HEK293T (cell line): Measurements from ENCODE around the gene CDON.

Experiments
- BHLHE40 ChIP-seq: fragments of 450-650 bp; IDR thresholded peaks from 2 replicates; pipeline ENCODE4 v1.6.1; 2016; ENCODE audit warnings: mild to moderate bottlenecking, moderate library complexity, borderline replicate concordance
- CTBP1 ChIP-seq: fragments of 450-650 bp; IDR thresholded peaks from 2 replicates; pipeline ENCODE4 v1.6.1; 2016; ENCODE audit warnings: borderline replicate concordance
- ELF4 ChIP-seq: fragments of 450-650 bp; IDR thresholded peaks from 2 replicates; pipeline ENCODE4 v1.6.1; 2017; ENCODE audit warnings: antibody characterized with exemption
- FOXA1 ChIP-seq: fragments of 450-650 bp; IDR thresholded peaks from 2 replicates; pipeline ENCODE4 v1.6.1; 2016; ENCODE audit warnings: mild to moderate bottlenecking
- FOXK2 ChIP-seq: fragments of 450-650 bp; IDR thresholded peaks from 2 replicates; pipeline ENCODE4 v1.6.1; 2016; ENCODE audit warnings: mild to moderate bottlenecking
- FOXM1 ChIP-seq: fragments of 450-650 bp; IDR thresholded peaks from 2 replicates; pipeline ENCODE4 v1.6.1; 2017; ENCODE audit warnings: mild to moderate bottlenecking, borderline replicate concordance
- HDGF ChIP-seq: fragments of 450-650 bp; IDR thresholded peaks from 2 replicates; pipeline ENCODE4 v1.6.1; 2017; ENCODE audit warnings: antibody characterized with exemption, borderline replicate concordance
- SP1 ChIP-seq: fragments of 450-650 bp; IDR thresholded peaks from 2 replicates; pipeline ENCODE4 v1.6.1; 2017
- TARDBP ChIP-seq: fragments of 450-650 bp; IDR thresholded peaks from 2 replicates; pipeline ENCODE4 v1.6.1; 2016
- TF ChIP-seq, protein P1 (sequence below): fragments of 450-650 bp; IDR thresholded peaks from 2 replicates; pipeline ENCODE4 v1.6.1; 2016

DNA sequence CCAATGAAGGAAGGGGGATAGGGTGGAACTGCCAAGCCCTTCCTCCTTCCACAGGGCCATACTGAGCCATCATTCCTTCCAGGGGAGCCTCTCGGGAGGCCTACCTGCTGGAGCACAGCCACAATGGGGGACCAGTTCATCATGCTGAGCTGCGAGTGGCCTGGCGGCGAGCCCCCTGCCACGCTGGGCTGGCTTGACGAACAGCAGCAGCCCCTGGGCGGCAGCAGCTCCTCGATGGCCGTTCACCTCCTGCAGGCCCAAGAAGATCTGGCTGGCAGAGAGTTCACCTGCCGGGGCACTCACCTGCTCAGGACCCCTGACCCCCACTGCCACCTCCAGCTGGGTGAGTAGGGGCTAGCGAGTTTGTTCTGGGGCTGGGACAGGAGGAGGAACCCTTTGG, 110.9 kb downstream of the CDON start:
- no peak for TF ChIP-seq TARDBP
- no peak for TF ChIP-seq SP1
- no peak for TF ChIP-seq FOXA1
- TF ChIP-seq BHLHE40: no peak
- TF ChIP-seq ELF4: no peak
- TF ChIP-seq, protein P1, sequence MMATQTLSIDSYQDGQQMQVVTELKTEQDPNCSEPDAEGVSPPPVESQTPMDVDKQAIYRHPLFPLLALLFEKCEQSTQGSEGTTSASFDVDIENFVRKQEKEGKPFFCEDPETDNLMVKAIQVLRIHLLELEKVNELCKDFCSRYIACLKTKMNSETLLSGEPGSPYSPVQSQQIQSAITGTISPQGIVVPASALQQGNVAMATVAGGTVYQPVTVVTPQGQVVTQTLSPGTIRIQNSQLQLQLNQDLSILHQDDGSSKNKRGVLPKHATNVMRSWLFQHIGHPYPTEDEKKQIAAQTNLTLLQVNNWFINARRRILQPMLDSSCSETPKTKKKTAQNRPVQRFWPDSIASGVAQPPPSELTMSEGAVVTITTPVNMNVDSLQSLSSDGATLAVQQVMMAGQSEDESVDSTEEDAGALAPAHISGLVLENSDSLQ: no peak
- TF ChIP-seq CTBP1: no peak
- no peak for TF ChIP-seq FOXM1
- no peak for TF ChIP-seq HDGF
- no peak for TF ChIP-seq FOXK2
